GM06990 (cell line): ENCODE measurements around the gene MYADML2.

Experiments
- DNase-seq: peaks from one replicate; pipeline ENCODE4 v3.0.0-alpha.2; 2011; ENCODE audit not compliant: insufficient read length; ENCODE audit errors: extremely low read depth
- H3K27me3 ChIP-seq: replicated peaks from 2 replicates; pipeline ENCODE4 v1.6.0; 2011; ENCODE audit warnings: low read length; ENCODE audit not compliant: control insufficient read depth, insufficient read depth
- H3K36me3 ChIP-seq: 2 replicates; pipeline ENCODE4 v1.5.1; 2011; ENCODE audit warnings: low read length; ENCODE audit not compliant: control insufficient read depth, insufficient read depth
- H3K4me3 ChIP-seq: replicated peaks from 2 replicates; pipeline ENCODE4 v1.5.1; 2011; ENCODE audit warnings: low read depth, mild to moderate bottlenecking, control low read depth, low read length
- TF ChIP-seq, protein P1 (sequence below): IDR thresholded peaks from 2 replicates; pipeline ENCODE4 v1.5.1; 2011; ENCODE audit warnings: low read length, control low read depth, mild to moderate bottlenecking, inconsistent platforms; ENCODE audit not compliant: insufficient read depth, poor library complexity, severe bottlenecking

MYADML2 gene

DNA sequence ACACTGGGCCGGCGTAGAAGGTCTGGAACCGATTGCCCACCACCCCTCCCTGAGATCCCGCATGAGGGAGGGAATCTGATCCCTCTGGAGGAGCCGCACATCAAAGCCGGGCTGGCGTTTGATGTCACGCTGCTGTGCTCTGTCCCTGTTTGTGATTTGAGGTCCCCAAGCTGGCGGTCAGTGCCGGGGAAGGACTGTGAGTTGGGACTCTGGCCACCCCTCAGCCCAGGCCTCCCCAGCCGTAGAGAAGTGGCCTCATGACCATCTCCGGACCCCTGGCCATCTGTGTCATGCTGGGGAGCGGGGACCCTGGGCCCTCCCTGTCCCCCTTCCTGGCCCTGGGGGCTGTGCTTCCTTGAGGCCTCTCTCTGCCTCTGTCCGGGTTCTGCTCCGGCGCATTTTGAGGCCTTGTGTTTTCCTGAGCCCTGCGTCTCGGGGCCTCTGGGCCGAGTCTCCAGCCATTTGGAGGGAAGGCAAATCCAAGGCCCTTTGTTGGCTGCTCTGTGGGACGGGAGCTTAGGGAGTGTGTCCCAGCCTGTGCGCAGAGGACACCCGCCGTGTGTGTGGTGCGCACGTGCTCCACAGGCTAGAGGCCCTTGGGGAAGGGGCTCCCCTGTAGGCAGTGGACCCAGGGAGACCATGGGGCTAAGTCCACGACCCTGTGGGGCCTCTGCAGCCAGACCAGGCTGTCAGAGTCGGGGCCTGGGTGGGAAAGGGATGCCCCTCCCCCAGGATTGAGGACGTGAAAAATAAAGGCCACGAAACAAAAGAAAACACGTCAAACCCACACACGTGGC, 45.5 kb upstream of the MYADML2 start:
- TF ChIP-seq, protein P1, sequence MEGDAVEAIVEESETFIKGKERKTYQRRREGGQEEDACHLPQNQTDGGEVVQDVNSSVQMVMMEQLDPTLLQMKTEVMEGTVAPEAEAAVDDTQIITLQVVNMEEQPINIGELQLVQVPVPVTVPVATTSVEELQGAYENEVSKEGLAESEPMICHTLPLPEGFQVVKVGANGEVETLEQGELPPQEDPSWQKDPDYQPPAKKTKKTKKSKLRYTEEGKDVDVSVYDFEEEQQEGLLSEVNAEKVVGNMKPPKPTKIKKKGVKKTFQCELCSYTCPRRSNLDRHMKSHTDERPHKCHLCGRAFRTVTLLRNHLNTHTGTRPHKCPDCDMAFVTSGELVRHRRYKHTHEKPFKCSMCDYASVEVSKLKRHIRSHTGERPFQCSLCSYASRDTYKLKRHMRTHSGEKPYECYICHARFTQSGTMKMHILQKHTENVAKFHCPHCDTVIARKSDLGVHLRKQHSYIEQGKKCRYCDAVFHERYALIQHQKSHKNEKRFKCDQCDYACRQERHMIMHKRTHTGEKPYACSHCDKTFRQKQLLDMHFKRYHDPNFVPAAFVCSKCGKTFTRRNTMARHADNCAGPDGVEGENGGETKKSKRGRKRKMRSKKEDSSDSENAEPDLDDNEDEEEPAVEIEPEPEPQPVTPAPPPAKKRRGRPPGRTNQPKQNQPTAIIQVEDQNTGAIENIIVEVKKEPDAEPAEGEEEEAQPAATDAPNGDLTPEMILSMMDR, result no peak
- no peak for DNase-seq
- no peaks in the 10 kb centered on the region for H3K27me3 ChIP-seq
- H3K4me3 ChIP-seq, result no peak overlapping the region
- H3K36me3 ChIP-seq, result peaks cover 5% of the 10 kb centered on the region

GRCh38 chr17:81991684-81992305, 44.8 kb upstream of the MYADML2 start:
- TF ChIP-seq, protein P1, result no peak
- DNase-seq, result peak; percentile 13
- H3K27me3 ChIP-seq, result no peaks in the 10 kb centered on the region
- no peak overlapping the region for H3K4me3 ChIP-seq
- peaks cover 5% of the 10 kb centered on the region for H3K36me3 ChIP-seq

GRCh38 chr17:81990836-81991683, 44.0 kb upstream of the MYADML2 start:
- no peak overlapping the region for H3K4me3 ChIP-seq

GRCh38 chr17:81987161-81987770, 40.2 kb upstream of the MYADML2 start:
- peak; percentile 4 for DNase-seq
- Histone ChIP-seq H3K4me3 (no peak overlapping the region), H3K27me3 (no peaks in the 10 kb centered on the region), H3K36me3 (peaks cover 12% of the 10 kb centered on the region)
- TF ChIP-seq, protein P1, result no peak

More at GRCh38 chr17:81990836-81991683, 44.0 kb upstream of the MYADML2 start:
- Histone ChIP-seq H3K36me3 (peaks cover 5% of the 10 kb centered on the region), H3K27me3 (no peaks in the 10 kb centered on the region)
- TF ChIP-seq, protein P1, result no peak
- DNase-seq, result peak; percentile 3

DNA sequence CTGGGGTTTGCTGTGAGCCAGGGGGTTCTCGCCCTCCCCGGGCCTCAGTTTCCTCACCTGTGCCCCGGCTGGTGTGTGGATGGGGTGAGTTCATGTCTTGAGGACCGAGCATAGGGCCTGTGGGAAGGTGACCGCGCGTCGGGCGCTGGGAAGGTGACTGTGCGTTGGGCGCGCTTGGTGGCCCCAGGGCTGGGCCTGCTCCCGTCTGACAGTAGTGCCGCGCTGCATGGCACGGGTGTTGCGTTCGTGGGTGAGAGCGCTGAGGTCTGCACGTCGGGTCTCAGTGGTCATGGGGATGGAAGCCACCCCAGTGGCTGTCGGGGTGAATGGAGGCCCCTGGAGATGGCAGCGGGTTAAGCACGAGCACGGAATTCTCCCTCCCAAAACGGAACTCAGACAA, 39.6 kb upstream of the MYADML2 start:
- peak; percentile 4 for DNase-seq
- H3K27me3 ChIP-seq, result no peaks in the 10 kb centered on the region
- TF ChIP-seq, protein P1, result no peak
- H3K36me3 ChIP-seq, result peaks cover 12% of the 10 kb centered on the region
- H3K4me3 ChIP-seq, result no peak overlapping the region
